ENCODE measurements around the gene WEE2. TPM values are rescaled to one million over a fixed set of nuclear protein-coding genes. Genes with fewer than 3 reads are reported as not detected.

WEE2 gene
- total RNA-seq, 1 experiment from 2014 or later, result not detected

- no TSS peak for BruUV-seq (replicated peaks)
- CTCF ChIA-PET, result no interaction called here
- no peaks in the 10 kb centered on the region for H3K27me3 ChIP-seq (ENCODE audit: control insufficient read depth, insufficient read depth, low read length)
- no peaks in the 10 kb centered on the region for H3K36me3 ChIP-seq (ENCODE audit: control insufficient read depth, insufficient read depth, low read length)
- no peak for ATAC-seq
- no peaks in the 10 kb centered on the region for H3K4me1 ChIP-seq (ENCODE audit: control insufficient read depth, insufficient read depth, low read length)
- intact Hi-C loops (cut with micrococcal nuclease; ENCODE audit: unreplicated experiment), result no loop called here
- no peaks in the 10 kb centered on the region for H3K9me3 ChIP-seq (ENCODE audit: control insufficient read depth, insufficient read depth, low read depth, low read length)
- DNase-seq (ENCODE audit: low read depth, low spot score), result no peak
- no peak overlapping the region for H3K4me3 ChIP-seq (ENCODE audit: low read depth in 2 of 2, low read length in 2 of 2)
- in situ Hi-C loops (cut with HindIII; ENCODE audit: low pct_unique_long_range_greater_than_20kb, low sequenced_read_pairs), result no loop called here
- POLR2A ChIA-PET, result no interaction called here
- H3K27ac ChIP-seq (ENCODE audit: low read length), result no peak overlapping the region
- TF ChIP-seq, protein P1, sequence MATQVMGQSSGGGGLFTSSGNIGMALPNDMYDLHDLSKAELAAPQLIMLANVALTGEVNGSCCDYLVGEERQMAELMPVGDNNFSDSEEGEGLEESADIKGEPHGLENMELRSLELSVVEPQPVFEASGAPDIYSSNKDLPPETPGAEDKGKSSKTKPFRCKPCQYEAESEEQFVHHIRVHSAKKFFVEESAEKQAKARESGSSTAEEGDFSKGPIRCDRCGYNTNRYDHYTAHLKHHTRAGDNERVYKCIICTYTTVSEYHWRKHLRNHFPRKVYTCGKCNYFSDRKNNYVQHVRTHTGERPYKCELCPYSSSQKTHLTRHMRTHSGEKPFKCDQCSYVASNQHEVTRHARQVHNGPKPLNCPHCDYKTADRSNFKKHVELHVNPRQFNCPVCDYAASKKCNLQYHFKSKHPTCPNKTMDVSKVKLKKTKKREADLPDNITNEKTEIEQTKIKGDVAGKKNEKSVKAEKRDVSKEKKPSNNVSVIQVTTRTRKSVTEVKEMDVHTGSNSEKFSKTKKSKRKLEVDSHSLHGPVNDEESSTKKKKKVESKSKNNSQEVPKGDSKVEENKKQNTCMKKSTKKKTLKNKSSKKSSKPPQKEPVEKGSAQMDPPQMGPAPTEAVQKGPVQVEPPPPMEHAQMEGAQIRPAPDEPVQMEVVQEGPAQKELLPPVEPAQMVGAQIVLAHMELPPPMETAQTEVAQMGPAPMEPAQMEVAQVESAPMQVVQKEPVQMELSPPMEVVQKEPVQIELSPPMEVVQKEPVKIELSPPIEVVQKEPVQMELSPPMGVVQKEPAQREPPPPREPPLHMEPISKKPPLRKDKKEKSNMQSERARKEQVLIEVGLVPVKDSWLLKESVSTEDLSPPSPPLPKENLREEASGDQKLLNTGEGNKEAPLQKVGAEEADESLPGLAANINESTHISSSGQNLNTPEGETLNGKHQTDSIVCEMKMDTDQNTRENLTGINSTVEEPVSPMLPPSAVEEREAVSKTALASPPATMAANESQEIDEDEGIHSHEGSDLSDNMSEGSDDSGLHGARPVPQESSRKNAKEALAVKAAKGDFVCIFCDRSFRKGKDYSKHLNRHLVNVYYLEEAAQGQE (IDR thresholded peaks at IDR 0.05; ENCODE audit: insufficient read depth in 1 of 2, low read depth in 2 of 2, low read length in 1 of 2), result no peak
- TF ChIP-seq CTCF (IDR thresholded peaks at IDR 0.05) (no peak), TCF7L2 (IDR thresholded peaks at IDR 0.05; ENCODE audit: low read depth, low read length) (no peak), SIN3A (IDR thresholded peaks at IDR 0.05; ENCODE audit: borderline replicate concordance, insufficient read depth, low read depth, low read length) (no peak), POLR2AphosphoS5 (IDR thresholded peaks at IDR 0.05; ENCODE audit: low read depth, low read length) (no peak)
These were observed 22.7 kb upstream of the WEE2 start for GRCh38 chr7:141685285-141686023.

DNA sequence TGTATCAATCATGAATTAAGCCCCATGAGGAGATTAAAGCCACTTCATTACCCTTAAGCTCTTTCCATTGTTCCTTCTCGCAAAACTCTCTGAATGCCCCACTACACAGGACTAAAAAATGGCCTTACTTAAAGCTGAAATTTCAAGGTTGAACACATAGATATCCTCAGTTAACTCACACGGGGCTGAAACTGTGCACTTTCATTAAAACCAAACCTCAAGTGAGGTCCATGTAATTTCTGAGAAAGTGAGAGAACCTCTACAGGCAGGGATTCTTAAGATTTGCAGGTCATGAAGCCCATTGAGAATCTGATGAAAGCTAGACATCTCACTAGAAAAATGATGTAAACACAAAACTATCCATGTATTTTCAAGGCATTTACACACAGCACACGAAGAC lies 22.1 kb upstream of the WEE2 start:
- in situ Hi-C loops (cut with HindIII; ENCODE audit: low pct_unique_long_range_greater_than_20kb, low sequenced_read_pairs) (no loop called here), intact Hi-C loops (cut with micrococcal nuclease; ENCODE audit: unreplicated experiment) (no loop called here)
- POLR2A ChIA-PET, result no interaction called here
- H3K27me3 ChIP-seq (ENCODE audit: control insufficient read depth, insufficient read depth, low read length), result no peaks in the 10 kb centered on the region
- no peak for DNase-seq (ENCODE audit: low read depth, low spot score)
- TF ChIP-seq SIN3A (IDR thresholded peaks at IDR 0.05; ENCODE audit: borderline replicate concordance, insufficient read depth, low read depth, low read length), result no peak
- TF ChIP-seq CTCF (IDR thresholded peaks at IDR 0.05), result no peak
- TF ChIP-seq, protein P1 (IDR thresholded peaks at IDR 0.05; ENCODE audit: insufficient read depth in 1 of 2, low read depth in 2 of 2, low read length in 1 of 2), result no peak
- TF ChIP-seq POLR2AphosphoS5 (IDR thresholded peaks at IDR 0.05; ENCODE audit: low read depth, low read length), result no peak
- TF ChIP-seq TCF7L2 (IDR thresholded peaks at IDR 0.05; ENCODE audit: low read depth, low read length), result no peak
- H3K27ac ChIP-seq (ENCODE audit: low read length), result no peak overlapping the region
- no peaks in the 10 kb centered on the region for H3K9me3 ChIP-seq (ENCODE audit: control insufficient read depth, insufficient read depth, low read depth, low read length)
- no TSS peak for BruUV-seq (replicated peaks)
- no peaks in the 10 kb centered on the region for H3K36me3 ChIP-seq (ENCODE audit: control insufficient read depth, insufficient read depth, low read length)
- no peak overlapping the region for H3K4me3 ChIP-seq (ENCODE audit: low read depth in 2 of 2, low read length in 2 of 2)
- CTCF ChIA-PET, result no interaction called here
- no peak for ATAC-seq
- H3K4me1 ChIP-seq (ENCODE audit: control insufficient read depth, insufficient read depth, low read length), result no peaks in the 10 kb centered on the region
